Activated B cell treated with CpG ODN at 0.5 μM for 24 hours (primary cell): ENCODE results near the gene S100A11. TPM values are rescaled to one million over a fixed set of nuclear protein-coding genes. Genes with fewer than 3 reads are reported as not detected.

Experiments used
- ATAC-seq: fragments of 200-7000 bp; cut with Tn5 transposase; one replicate; pipeline ENCODE4 v1.10.0; 2021; ENCODE audit warnings: low read depth, mild to moderate bottlenecking, moderate library complexity
- CTCF ChIA-PET: fragments of 350-600 bp; sonication (Branson Sonifier 250); formaldehyde crosslinking; loops from one replicate; lab custom pipeline; 2021; ENCODE audit warnings: antibody characterized with exemption; lab: Charles Lee
- POLR2A ChIA-PET: fragments of 350-600 bp; sonication (Branson Sonifier 250); formaldehyde crosslinking; loops from one replicate; lab custom pipeline; 2021; ENCODE audit warnings: antibody characterized with exemption; lab: Charles Lee
- DNase-seq: peaks from one replicate; pipeline ENCODE4 v3.0.0; 2022
- H3K27ac Mint-ChIP-seq: one replicate; pipeline ENCODE4 v1.8.0; 2020; ENCODE audit warnings: mixed read lengths
- H3K27me3 Mint-ChIP-seq: one replicate; pipeline ENCODE4 v1.8.0; 2021; ENCODE audit warnings: mixed read lengths
- H3K36me3 Mint-ChIP-seq: one replicate; pipeline ENCODE4 v1.8.0; 2021; ENCODE audit warnings: low read depth, mixed read lengths
- H3K4me1 Mint-ChIP-seq: one replicate; pipeline ENCODE4 v1.8.0; 2021; ENCODE audit warnings: mixed read lengths
- H3K4me3 Mint-ChIP-seq: one replicate; pipeline ENCODE4 v1.8.0; 2020; ENCODE audit warnings: mild to moderate bottlenecking, mixed read lengths
- H3K9me3 Mint-ChIP-seq: one replicate; pipeline ENCODE4 v1.8.0; 2020; ENCODE audit warnings: mixed read lengths
- intact Hi-C: fragments of 100-400 bp; cut with micrococcal nuclease; formaldehyde crosslinking; loops from one replicate; pipeline ENCODE4 v1.15.1; 2024
- total RNA-seq: library from RNA; stranded (reverse); gene quantifications from 2 replicates; pipeline ENCODE4 v1.2.3, GENCODE V29; 2022
- TF ChIP-seq, protein P1 (sequence below): fragments of 200-600 bp; IDR thresholded peaks from one replicate; pipeline ENCODE4 v1.8.0; 2022; ENCODE audit warnings: antibody characterized with exemption, mild to moderate bottlenecking

The S100A11 gene
- total RNA-seq, 1 donor from 2014 or later = 65.6 TPM

DNA sequence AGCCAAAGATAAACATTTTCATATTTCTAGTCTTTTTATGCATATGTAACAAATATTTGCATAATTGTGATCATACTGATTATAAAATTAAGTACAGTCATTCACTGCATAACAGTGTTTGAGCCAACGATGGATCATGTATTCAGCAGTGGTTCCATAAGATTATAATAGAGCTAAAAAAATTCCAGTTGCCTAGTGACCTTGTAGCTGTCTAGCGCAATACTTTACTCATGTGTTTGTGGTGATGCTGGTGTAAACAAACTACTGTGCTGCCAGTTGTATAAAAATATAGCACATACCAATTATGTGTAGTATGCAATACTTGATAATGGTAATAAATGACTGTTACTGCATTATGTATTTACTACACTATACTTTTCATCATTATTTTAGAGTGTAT is 41.0 kb downstream of the S100A11 start:
- ATAC-seq (no peak), DNase-seq (no peak)
- ChIA-PET POLR2A (interaction anchor here (0.6 to 1.1 kb wide), 4 partner anchors 9 to 87 kb away, joined by 3 to 7 read pairs (median 5); no protein-coding TSS in a partner anchor), CTCF (interaction anchor here (0.6 to 14.4 kb wide), 12 partner anchors 14 to 107 kb away, joined by 3 to 204 read pairs (median 4); no protein-coding TSS in a partner anchor)
- H3K4me1 Mint-ChIP-seq = peaks cover 24% of the 10 kb centered on the region
- TF ChIP-seq, protein P1, sequence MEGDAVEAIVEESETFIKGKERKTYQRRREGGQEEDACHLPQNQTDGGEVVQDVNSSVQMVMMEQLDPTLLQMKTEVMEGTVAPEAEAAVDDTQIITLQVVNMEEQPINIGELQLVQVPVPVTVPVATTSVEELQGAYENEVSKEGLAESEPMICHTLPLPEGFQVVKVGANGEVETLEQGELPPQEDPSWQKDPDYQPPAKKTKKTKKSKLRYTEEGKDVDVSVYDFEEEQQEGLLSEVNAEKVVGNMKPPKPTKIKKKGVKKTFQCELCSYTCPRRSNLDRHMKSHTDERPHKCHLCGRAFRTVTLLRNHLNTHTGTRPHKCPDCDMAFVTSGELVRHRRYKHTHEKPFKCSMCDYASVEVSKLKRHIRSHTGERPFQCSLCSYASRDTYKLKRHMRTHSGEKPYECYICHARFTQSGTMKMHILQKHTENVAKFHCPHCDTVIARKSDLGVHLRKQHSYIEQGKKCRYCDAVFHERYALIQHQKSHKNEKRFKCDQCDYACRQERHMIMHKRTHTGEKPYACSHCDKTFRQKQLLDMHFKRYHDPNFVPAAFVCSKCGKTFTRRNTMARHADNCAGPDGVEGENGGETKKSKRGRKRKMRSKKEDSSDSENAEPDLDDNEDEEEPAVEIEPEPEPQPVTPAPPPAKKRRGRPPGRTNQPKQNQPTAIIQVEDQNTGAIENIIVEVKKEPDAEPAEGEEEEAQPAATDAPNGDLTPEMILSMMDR = no peak
- H3K4me3 Mint-ChIP-seq = no peak overlapping the region
- no peak overlapping the region for H3K27ac Mint-ChIP-seq
- peaks cover 1% of the 10 kb centered on the region for H3K36me3 Mint-ChIP-seq
- H3K9me3 Mint-ChIP-seq = no peaks in the 10 kb centered on the region
- intact Hi-C loops = loop anchor here (1.0 to 10.0 kb wide), 4 partner anchors 157 to 801 kb away; partner anchors contain the start of genes C2CD4D, PIP5K1A and VPS72
- H3K27me3 Mint-ChIP-seq = peaks cover 9% of the 10 kb centered on the region

DNA sequence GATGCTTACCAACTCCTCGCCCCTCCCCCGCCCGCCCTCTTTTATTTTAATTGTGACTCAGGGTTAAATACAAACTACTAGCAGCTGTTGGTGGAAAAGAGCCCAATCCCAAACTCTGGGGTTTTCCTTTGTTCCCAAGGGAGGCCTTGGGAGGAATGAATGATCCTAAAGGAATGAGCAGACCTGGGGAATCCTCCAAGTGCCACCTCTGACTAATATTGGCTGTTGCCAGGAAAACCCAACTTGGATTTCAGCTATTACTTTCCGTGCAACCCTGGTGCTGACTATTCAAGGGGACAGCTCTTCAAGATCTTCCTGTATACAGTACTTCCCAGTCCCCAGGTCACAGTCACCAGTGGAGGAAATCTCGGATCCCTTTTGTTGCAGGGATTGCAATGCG is 41.8 kb downstream of the S100A11 start:
- TF ChIP-seq, protein P1 = no peak
- Mint-ChIP-seq H3K36me3 (peaks cover 1% of the 10 kb centered on the region), H3K27ac (no peak overlapping the region), H3K4me3 (peak overlapping the region; percentile 66), H3K4me1 (peaks cover 25% of the 10 kb centered on the region), H3K9me3 (no peaks in the 10 kb centered on the region), H3K27me3 (peaks cover 3% of the 10 kb centered on the region)
- POLR2A ChIA-PET = interaction anchor here (0.7 to 2.9 kb wide), 5 partner anchors 8 to 86 kb away, joined by 3 to 14 read pairs (median 4); partner anchors contain the start of gene THEM4
- intact Hi-C loops = loop anchor here (5.0 to 10.0 kb wide), 2 partner anchors 553 to 800 kb away; partner anchors contain the start of genes PIP5K1A and VPS72
- no peak for ATAC-seq
- CTCF ChIA-PET = interaction anchor here (0.8 to 14.4 kb wide), 4 partner anchors 26 to 86 kb away, joined by 3 to 204 read pairs (median 4); partner anchors contain the start of gene THEM4
- DNase-seq = no peak

DNA sequence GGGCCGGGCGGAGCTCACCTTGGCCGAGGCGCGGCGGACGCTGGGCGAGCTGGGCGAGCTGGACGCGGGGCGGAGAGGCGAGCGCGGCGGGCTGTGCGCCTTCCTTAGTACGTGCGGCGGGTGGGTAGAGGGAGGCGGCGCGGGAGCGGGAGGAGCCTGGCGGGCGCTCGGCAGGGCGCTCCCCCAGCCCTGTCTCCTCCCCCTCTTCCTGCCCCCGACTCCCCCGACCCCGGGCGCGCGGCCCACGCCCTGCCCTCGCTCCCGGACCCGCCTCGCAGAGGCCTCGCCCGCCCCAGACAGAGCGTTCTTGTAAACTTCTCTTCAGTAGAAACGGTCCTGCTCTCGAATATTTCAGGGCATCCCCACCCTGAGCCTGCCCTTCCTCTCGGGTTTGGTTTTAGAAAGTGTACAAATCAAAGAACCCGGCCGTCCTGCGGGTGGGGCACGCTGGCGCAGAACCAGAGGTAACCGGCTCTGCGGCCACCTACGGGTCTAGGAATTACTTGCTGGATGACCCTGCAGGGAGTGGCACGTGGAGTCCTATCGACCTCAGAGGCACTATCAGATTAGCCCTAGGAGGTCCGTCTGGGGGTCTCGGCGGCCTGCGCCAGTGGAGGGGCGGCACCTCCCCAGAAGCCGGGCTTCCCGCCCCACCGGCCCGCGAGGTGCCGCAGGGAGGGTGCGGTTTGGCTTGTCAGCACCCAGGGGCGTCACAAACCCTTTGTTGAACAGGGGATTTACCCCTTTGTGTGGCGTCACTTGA is 42.9 kb downstream of the S100A11 start, which contains the start of gene S100A10:
S100A10 (minus strand) TSS at position 126 of the 763 bp plus-strand sequence. CDS start 7,629 bp downstream, outside the sequence.
- ChIA-PET CTCF (interaction anchor here (1.6 to 14.4 kb wide), 2 partner anchors 25 to 57 kb away, joined by 3 to 204 read pairs; no protein-coding TSS in a partner anchor), POLR2A (interaction anchor here (0.6 to 2.9 kb wide), 7 partner anchors 24 to 104 kb away, joined by 3 to 14 read pairs (median 5); partner anchors contain the start of gene THEM4)
- Mint-ChIP-seq H3K4me1 (peaks cover 25% of the 10 kb centered on the region), H3K36me3 (peaks cover 1% of the 10 kb centered on the region), H3K27me3 (no peaks in the 10 kb centered on the region), H3K27ac (peak within 1 kb of the TSS; percentile 83), H3K4me3 (peak within 1 kb of the TSS; percentile 93), H3K9me3 (no peaks in the 10 kb centered on the region)
- TF ChIP-seq, protein P1 = no peak
- ATAC-seq = peak; percentile 83
- peak; percentile 62 for DNase-seq
- intact Hi-C loops = loop anchor here (1.0 to 10.0 kb wide), 3 partner anchors 60 to 799 kb away; partner anchors contain the start of genes PIP5K1A, THEM4 and VPS72

DNA sequence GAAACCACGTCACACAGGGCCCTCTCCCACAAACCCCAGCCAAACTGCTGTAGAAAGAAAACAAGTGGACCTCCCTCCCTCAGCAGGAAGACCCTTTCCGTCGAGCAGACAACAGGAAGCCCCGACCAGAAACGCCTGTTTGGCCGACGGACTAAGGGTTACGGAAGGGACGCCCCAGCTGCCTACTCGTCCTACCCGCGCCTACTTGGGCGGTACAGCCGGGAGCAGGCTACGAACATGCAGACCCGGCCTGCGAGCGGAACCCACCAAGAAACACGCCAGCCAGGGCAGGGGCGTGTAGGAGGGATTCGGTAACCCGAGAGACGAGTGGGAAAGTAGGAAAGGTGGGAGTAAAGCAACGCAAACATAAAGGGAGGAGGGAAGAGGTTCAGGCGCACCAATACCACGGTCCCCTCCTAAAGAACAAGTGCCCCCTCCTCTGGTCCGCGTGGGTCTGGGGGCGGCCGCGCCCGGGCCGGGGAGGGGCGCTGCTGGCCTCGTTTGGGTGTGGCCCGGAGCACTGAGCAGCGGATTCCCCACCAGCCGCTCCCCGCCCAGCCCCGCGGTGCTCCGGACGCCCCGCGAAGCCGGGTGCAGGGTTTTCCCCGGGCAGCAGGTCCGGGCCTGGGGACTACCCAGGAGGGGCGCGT is 43.6 kb downstream of the S100A11 start:
- TF ChIP-seq, protein P1 = no peak
- Mint-ChIP-seq H3K9me3 (no peaks in the 10 kb centered on the region), H3K4me3 (peak overlapping the region; percentile 93), H3K4me1 (peaks cover 31% of the 10 kb centered on the region), H3K27ac (peak overlapping the region; percentile 83), H3K27me3 (no peaks in the 10 kb centered on the region), H3K36me3 (peaks cover 1% of the 10 kb centered on the region)
- CTCF ChIA-PET = interaction anchor here (1.6 to 14.4 kb wide), 2 partner anchors 20 to 25 kb away, joined by 3 to 204 read pairs; no protein-coding TSS in a partner anchor
- intact Hi-C loops = loop anchor here (1.0 to 10.0 kb wide), 3 partner anchors 59 to 798 kb away; partner anchors contain the start of genes PIP5K1A, THEM4 and VPS72
- POLR2A ChIA-PET = interaction anchor here (0.6 to 2.9 kb wide), 5 partner anchors 23 to 103 kb away, joined by 4 to 14 read pairs (median 5); partner anchors contain the start of gene THEM4
- DNase-seq = peak; percentile 28
- ATAC-seq = peak; percentile 51
